Spleen (tissue), 7 donors: Measurements from ENCODE around the gene PTPRO.

Source experiments
- CTCF ChIP-seq, 11 experiments: fragments of 200-600 bp in 7 of 11; fragments of 450-650 bp in 4 of 11; sonication (generic) in 4 of 11; IDR thresholded peaks in 8 of 11; conservative IDR thresholded peaks in 3 of 11; 1 replicate in 7 of 11; 2 replicates in 4 of 11; pipeline versions ENCODE4 v1.4.0 to v1.8.0; 2016 to 2021; ENCODE audit warnings: antibody characterized with exemption in 11 of 11, inconsistent platforms in 4 of 11, mild to moderate bottlenecking in 1 of 11
- POLR2A ChIP-seq, 3 donors: fragments of 450-650 bp; IDR thresholded peaks; one replicate each; pipeline ENCODE4 v1.5.1; 2017; ENCODE audit warnings: antibody characterized with exemption in 3 of 3, mild to moderate bottlenecking in 1 of 3
- POLR2AphosphoS5 ChIP-seq, 3 donors: sonication (generic); formaldehyde crosslinking; IDR thresholded peaks; one replicate each; pipeline ENCODE4 v1.5.1; 2017; ENCODE audit warnings: antibody characterized with exemption in 3 of 3
- donor health status: DM: no; HTN: no; CAD: no; lungs with moderate emphysema.
- donor health status: DM: no; HTN: no; CAD: no.
- donor health status: DM: no; HTN: no; CAD: no.

GRCh38 chr12:15596174-15596573, 273.9 kb downstream of the PTPRO start:
- TF ChIP-seq CTCF (IDR thresholded peaks at IDR 0.05 in 8 of 11, conservative IDR thresholded peaks at IDR 0.05 in 3 of 11) (no peak), POLR2AphosphoS5 (IDR thresholded peaks at IDR 0.05) (no peak), POLR2A (IDR thresholded peaks at IDR 0.05) (no peak)
